Measurements from ENCODE around the gene AKAP4.

- peak; percentile 39 to 54 (median 42) for TF ChIP-seq CTCF (IDR thresholded peaks at IDR 0.05 in 2 of 3, conservative IDR thresholded peaks at IDR 0.05 in 1 of 3; ENCODE audit: insufficient read depth in 2 of 3, low read depth in 1 of 3, low read length in 3 of 3)
- no peak for TF ChIP-seq RFX5 (IDR thresholded peaks at IDR 0.05; ENCODE audit: low read depth, low read length)
- no peak for TF ChIP-seq MLLT1 (IDR thresholded peaks at IDR 0.05)
- TF ChIP-seq FOXP1 (CRISPR knock-in tag; IDR thresholded peaks at IDR 0.05): no peak
- TF ChIP-seq ZBTB17 (CRISPR knock-in tag; IDR thresholded peaks at IDR 0.05): no peak
- no peak for TF ChIP-seq ZBTB7A (IDR thresholded peaks at IDR 0.05; ENCODE audit: borderline replicate concordance, control insufficient read depth, low read depth, low read length)
- TF ChIP-seq USF2 (CRISPR knock-in tag; IDR thresholded peaks at IDR 0.05): no peak
- no peak for TF ChIP-seq NONO (IDR thresholded peaks at IDR 0.05; ENCODE audit: low read depth in 2 of 2, low read length in 1 of 2)
- TF ChIP-seq MXI1 (IDR thresholded peaks at IDR 0.05; ENCODE audit: low read depth, low read length): no peak
- no peak for TF ChIP-seq EZH2 (IDR thresholded peaks at IDR 0.05; ENCODE audit: borderline replicate concordance, low read depth, low read length)
- no peak for TF ChIP-seq MAZ (CRISPR knock-in tag; conservative IDR thresholded peaks at IDR 0.05 in 1 of 2, IDR thresholded peaks at IDR 0.05 in 1 of 2)
- TF ChIP-seq CHAMP1 (IDR thresholded peaks at IDR 0.05): no peak
- TF ChIP-seq HDGF (IDR thresholded peaks at IDR 0.05): no peak
- no peak for TF ChIP-seq POLR3A (IDR thresholded peaks at IDR 0.05; ENCODE audit: borderline replicate concordance, extremely low read depth, insufficient read depth, insufficient read length)
These were observed 10.7 kb upstream of the AKAP4 start for GRCh38 chrX:50211510-50211909.

All from K562 (cell line).